ENCODE results near the gene RALGPS1.

RALGPS1 gene

DNA sequence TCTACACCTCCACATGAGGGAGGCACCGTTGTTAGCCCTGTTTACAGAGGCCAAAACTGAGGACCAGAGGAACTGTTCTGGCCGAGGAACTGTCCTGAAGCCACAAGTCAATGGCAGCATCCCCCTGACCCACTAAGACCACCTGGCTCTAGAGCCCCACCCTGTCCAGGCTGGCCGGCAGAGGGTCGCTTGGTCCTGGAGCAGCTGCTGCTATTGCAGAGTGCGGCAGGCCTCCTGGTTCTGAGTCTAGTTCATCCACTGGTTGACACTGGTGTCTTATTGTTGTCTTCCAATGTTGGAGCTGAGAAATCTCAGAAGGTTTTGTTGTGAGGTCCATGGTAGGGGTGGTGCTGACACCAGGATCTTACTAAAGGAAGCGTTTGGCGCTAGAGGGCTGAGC, 234.4 kb downstream of the RALGPS1 start:
- Histone ChIP-seq H2BK5ac (ENCODE audit: low read depth, low read length, poor library complexity) (no peak overlapping the region), H3K4me3 (ENCODE audit: low read depth, low read length) (no peak overlapping the region), H2AK5ac (ENCODE audit: low read length) (no peak overlapping the region), H3K18ac (ENCODE audit: low read length) (no peak overlapping the region), H3K23ac (ENCODE audit: low read length) (no peak overlapping the region), H3K14ac (ENCODE audit: low read length) (no peak overlapping the region), H2BK120ac (ENCODE audit: insufficient read depth, low read length, poor library complexity) (no peak overlapping the region), H2AFZ (ENCODE audit: insufficient read depth, low read length, poor library complexity) (no peak overlapping the region), H3K9me3 (ENCODE audit: insufficient read depth, low read depth, low read length) (peaks cover 2% of the 10 kb centered on the region), H3K4me1 (ENCODE audit: control insufficient read depth in 1 of 2, insufficient read depth in 2 of 2, low read length in 2 of 2) (peaks cover 0 to 5% of the 10 kb centered on the region in 2 experiments), H3K4ac (ENCODE audit: low read depth, low read length) (no peak overlapping the region), H4K8ac (ENCODE audit: low read depth, low read length) (no peak overlapping the region), H3K9ac (ENCODE audit: low read length) (no peak overlapping the region), H3K27ac (ENCODE audit: low read depth, low read length) (no peak overlapping the region), H2BK12ac (ENCODE audit: low read length) (no peak overlapping the region), H4K91ac (ENCODE audit: low read depth, low read length) (no peak overlapping the region), H3K27me3 (ENCODE audit: insufficient read depth, low read length) (no peaks in the 10 kb centered on the region), H4K12ac (ENCODE audit: low read depth, low read length) (no peak overlapping the region), H3K4me2 (ENCODE audit: low read length) (no peak overlapping the region), H3K79me2 (ENCODE audit: control insufficient read depth, insufficient read depth, low read length, poor library complexity) (no peaks in the 10 kb centered on the region), H3K79me1 (ENCODE audit: low read length) (no peaks in the 10 kb centered on the region), H3K36me3 (ENCODE audit: control insufficient read depth in 1 of 2, insufficient read depth in 2 of 2, low read length in 2 of 2) (no peaks in the 10 kb centered on the region)
- no peak for DNase-seq
- WGBS (ENCODE audit: extremely low coverage, insufficient coverage, insufficient read length) = no CpG with 5 or more reads among the region's 7 CpGs

DNA sequence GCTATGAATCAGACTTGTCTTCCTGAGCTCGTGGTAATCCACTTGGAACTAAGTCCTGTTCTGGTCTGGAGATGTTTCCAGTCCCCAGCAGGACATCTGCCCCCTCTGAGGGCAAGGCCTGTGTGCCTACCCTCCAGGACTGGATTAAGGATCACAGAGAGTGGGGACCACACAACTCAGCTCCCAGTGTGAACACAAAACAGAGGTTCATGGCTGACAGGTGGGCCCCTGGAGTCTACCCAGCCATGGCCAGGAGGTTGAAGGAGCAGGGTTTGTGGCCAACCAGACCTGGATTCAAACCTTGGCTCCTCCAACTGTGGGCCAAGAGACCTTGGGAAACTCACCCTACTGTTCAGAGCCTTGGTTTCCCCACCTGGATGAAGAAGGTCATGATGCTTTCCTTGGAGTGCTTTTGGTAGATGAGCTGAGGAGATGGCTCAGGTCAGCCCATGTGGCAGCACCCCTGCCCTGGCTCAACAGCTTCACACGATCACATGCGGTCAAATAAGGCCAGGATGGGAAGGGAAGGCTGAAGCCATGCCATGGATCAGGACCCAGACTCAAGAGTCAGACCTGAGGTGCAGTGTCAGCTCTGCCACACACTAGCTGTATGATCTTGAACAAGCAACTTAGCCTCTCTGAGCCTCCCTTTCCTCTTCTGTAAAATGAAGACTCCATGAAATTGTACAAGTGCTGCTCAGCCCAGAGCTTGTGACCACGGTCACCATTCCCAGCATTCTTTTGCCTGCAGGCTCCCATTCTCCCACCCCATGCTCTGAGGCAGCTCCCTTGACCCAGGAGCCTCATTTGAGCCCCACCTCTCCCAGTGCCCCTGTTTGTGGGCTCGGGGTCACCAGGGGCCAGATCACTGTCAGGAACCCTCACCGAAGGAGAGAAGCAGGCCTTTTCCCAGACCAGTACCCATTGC, 235.1 kb downstream of the RALGPS1 start:
- H3K18ac ChIP-seq (ENCODE audit: low read length) = no peak overlapping the region
- H2AK5ac ChIP-seq (ENCODE audit: low read length) = no peak overlapping the region
- H3K36me3 ChIP-seq (ENCODE audit: control insufficient read depth in 1 of 2, insufficient read depth in 2 of 2, low read length in 2 of 2) = no peaks in the 10 kb centered on the region
- H2AFZ ChIP-seq (ENCODE audit: insufficient read depth, low read length, poor library complexity) = no peak overlapping the region
- H2BK12ac ChIP-seq (ENCODE audit: low read length) = no peak overlapping the region
- H3K27ac ChIP-seq (ENCODE audit: low read depth, low read length) = no peak overlapping the region
- H3K4ac ChIP-seq (ENCODE audit: low read depth, low read length) = no peak overlapping the region
- no peak overlapping the region for H3K4me3 ChIP-seq (ENCODE audit: low read depth, low read length)
- no peak for DNase-seq
- H4K8ac ChIP-seq (ENCODE audit: low read depth, low read length) = no peak overlapping the region
- WGBS (ENCODE audit: extremely low coverage, insufficient coverage, insufficient read length) = no CpG with 5 or more reads among the region's 6 CpGs
- H3K79me1 ChIP-seq (ENCODE audit: low read length) = no peaks in the 10 kb centered on the region
- H3K27me3 ChIP-seq (ENCODE audit: insufficient read depth, low read length) = no peaks in the 10 kb centered on the region
- H4K91ac ChIP-seq (ENCODE audit: low read depth, low read length) = no peak overlapping the region
- H3K14ac ChIP-seq (ENCODE audit: low read length) = no peak overlapping the region
- no peak overlapping the region for H2BK120ac ChIP-seq (ENCODE audit: insufficient read depth, low read length, poor library complexity)
- H2BK5ac ChIP-seq (ENCODE audit: low read depth, low read length, poor library complexity) = no peak overlapping the region
- peaks cover 0 to 5% of the 10 kb centered on the region in 2 experiments for H3K4me1 ChIP-seq (ENCODE audit: control insufficient read depth in 1 of 2, insufficient read depth in 2 of 2, low read length in 2 of 2)
- no peak overlapping the region for H3K23ac ChIP-seq (ENCODE audit: low read length)
- H3K79me2 ChIP-seq (ENCODE audit: control insufficient read depth, insufficient read depth, low read length, poor library complexity) = no peaks in the 10 kb centered on the region
- H3K9ac ChIP-seq (ENCODE audit: low read length) = no peak overlapping the region
- no peak overlapping the region for H3K4me2 ChIP-seq (ENCODE audit: low read length)
- H3K9me3 ChIP-seq (ENCODE audit: insufficient read depth, low read depth, low read length) = peaks cover 2% of the 10 kb centered on the region
- no peak overlapping the region for H4K12ac ChIP-seq (ENCODE audit: low read depth, low read length)

DNA sequence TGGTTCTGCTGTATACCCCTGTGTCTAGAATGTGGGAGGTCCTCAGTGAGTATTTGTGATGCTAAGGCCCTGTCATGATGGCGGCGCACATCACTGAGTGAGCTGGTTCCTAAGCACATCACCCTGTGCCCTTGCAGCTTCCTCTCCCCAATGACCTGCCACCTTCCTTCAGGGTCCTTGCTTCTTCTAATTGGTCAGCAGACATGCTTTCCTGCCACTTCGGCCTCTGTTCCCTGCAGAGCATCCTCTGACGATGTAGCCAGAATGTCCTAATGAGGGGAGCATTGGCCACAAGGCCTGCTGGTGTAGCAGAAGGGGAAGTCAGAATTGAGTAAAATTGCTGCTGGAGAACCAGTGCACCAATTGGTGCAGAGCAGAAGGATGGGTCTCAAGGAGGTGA, 238.9 kb downstream of the RALGPS1 start:
- Histone ChIP-seq H3K4ac (ENCODE audit: low read depth, low read length) (no peak overlapping the region), H3K4me3 (ENCODE audit: low read depth, low read length) (no peak overlapping the region), H4K91ac (ENCODE audit: low read depth, low read length) (no peak overlapping the region), H2BK120ac (ENCODE audit: insufficient read depth, low read length, poor library complexity) (no peak overlapping the region), H4K8ac (ENCODE audit: low read depth, low read length) (no peak overlapping the region), H2BK12ac (ENCODE audit: low read length) (no peak overlapping the region), H3K9ac (ENCODE audit: low read length) (no peak overlapping the region), H3K14ac (ENCODE audit: low read length) (no peak overlapping the region), H2BK5ac (ENCODE audit: low read depth, low read length, poor library complexity) (no peak overlapping the region), H3K23ac (ENCODE audit: low read length) (no peak overlapping the region), H3K27ac (ENCODE audit: low read depth, low read length) (no peak overlapping the region), H3K79me2 (ENCODE audit: control insufficient read depth, insufficient read depth, low read length, poor library complexity) (no peaks in the 10 kb centered on the region), H3K4me1 (ENCODE audit: control insufficient read depth in 1 of 2, insufficient read depth in 2 of 2, low read length in 2 of 2) (peaks cover 0 to 5% of the 10 kb centered on the region in 2 experiments), H2AFZ (ENCODE audit: insufficient read depth, low read length, poor library complexity) (no peak overlapping the region), H4K12ac (ENCODE audit: low read depth, low read length) (no peak overlapping the region), H3K36me3 (ENCODE audit: control insufficient read depth in 1 of 2, insufficient read depth in 2 of 2, low read length in 2 of 2) (no peaks in the 10 kb centered on the region), H3K27me3 (ENCODE audit: insufficient read depth, low read length) (no peaks in the 10 kb centered on the region), H3K79me1 (ENCODE audit: low read length) (no peaks in the 10 kb centered on the region), H3K18ac (ENCODE audit: low read length) (no peak overlapping the region), H3K9me3 (ENCODE audit: insufficient read depth, low read depth, low read length) (no peaks in the 10 kb centered on the region), H2AK5ac (ENCODE audit: low read length) (no peak overlapping the region), H3K4me2 (ENCODE audit: low read length) (no peak overlapping the region)
- no CpG with 5 or more reads among the region's 4 CpGs for WGBS (ENCODE audit: extremely low coverage, insufficient coverage, insufficient read length)
- DNase-seq = no peak

DNA sequence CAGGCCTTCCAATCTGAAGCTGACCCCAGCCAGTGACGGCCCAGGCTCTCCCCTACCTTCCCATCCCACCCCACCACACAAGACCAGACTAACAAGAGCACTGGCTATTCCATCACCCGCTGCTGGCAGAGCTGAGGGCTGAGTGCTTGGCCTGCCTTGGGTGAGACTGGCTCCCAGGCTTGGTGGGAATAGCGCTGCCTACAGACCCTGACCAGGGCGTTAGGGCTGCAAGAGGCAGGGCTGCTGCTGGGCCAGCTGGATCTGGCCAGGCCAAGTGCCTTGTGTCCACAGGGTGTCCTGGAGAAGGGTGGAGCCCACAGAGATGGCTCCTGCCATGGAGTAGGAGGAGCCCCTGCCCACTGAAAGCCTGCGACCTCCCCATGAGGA, 239.4 kb downstream of the RALGPS1 start:
- Histone ChIP-seq H3K27ac (ENCODE audit: low read depth, low read length) (no peak overlapping the region), H2AK5ac (ENCODE audit: low read length) (no peak overlapping the region), H3K4ac (ENCODE audit: low read depth, low read length) (no peak overlapping the region), H3K4me3 (ENCODE audit: low read depth, low read length) (no peak overlapping the region), H2BK12ac (ENCODE audit: low read length) (no peak overlapping the region), H2BK5ac (ENCODE audit: low read depth, low read length, poor library complexity) (no peak overlapping the region), H2AFZ (ENCODE audit: insufficient read depth, low read length, poor library complexity) (no peak overlapping the region), H3K14ac (ENCODE audit: low read length) (no peak overlapping the region), H3K9ac (ENCODE audit: low read length) (no peak overlapping the region), H3K18ac (ENCODE audit: low read length) (no peak overlapping the region), H3K4me2 (ENCODE audit: low read length) (no peak overlapping the region), H3K36me3 (ENCODE audit: control insufficient read depth in 1 of 2, insufficient read depth in 2 of 2, low read length in 2 of 2) (no peaks in the 10 kb centered on the region), H3K27me3 (ENCODE audit: insufficient read depth, low read length) (no peaks in the 10 kb centered on the region), H3K79me2 (ENCODE audit: control insufficient read depth, insufficient read depth, low read length, poor library complexity) (no peaks in the 10 kb centered on the region), H3K79me1 (ENCODE audit: low read length) (no peaks in the 10 kb centered on the region), H3K4me1 (ENCODE audit: control insufficient read depth in 1 of 2, insufficient read depth in 2 of 2, low read length in 2 of 2) (peaks cover 0 to 5% of the 10 kb centered on the region in 2 experiments), H3K23ac (ENCODE audit: low read length) (no peak overlapping the region), H2BK120ac (ENCODE audit: insufficient read depth, low read length, poor library complexity) (no peak overlapping the region), H4K8ac (ENCODE audit: low read depth, low read length) (no peak overlapping the region), H4K12ac (ENCODE audit: low read depth, low read length) (no peak overlapping the region), H3K9me3 (ENCODE audit: insufficient read depth, low read depth, low read length) (no peaks in the 10 kb centered on the region), H4K91ac (ENCODE audit: low read depth, low read length) (no peak overlapping the region)
- no CpG with 5 or more reads among the region's 5 CpGs for WGBS (ENCODE audit: extremely low coverage, insufficient coverage, insufficient read length)
- DNase-seq = no peak
